AG09309 (cell line): ENCODE measurements around the gene AJUBA.
A peak's percentile ranks its signal among the peaks of the same experiment; 100 is the strongest.

Experiments
- DNase-seq: peaks from one replicate; pipeline ENCODE4 v3.0.0-alpha.2; 2010; ENCODE audit warnings: low read depth
- H3K4me3 ChIP-seq: 2 replicates; pipeline ENCODE4 v1.5.1; 2011; ENCODE audit warnings: mild to moderate bottlenecking, low read depth, low read length, moderate library complexity; ENCODE audit not compliant: control insufficient read depth
- CTCF ChIP-seq: IDR thresholded peaks from 2 replicates; pipeline ENCODE4 v1.5.1; 2011; ENCODE audit warnings: mild to moderate bottlenecking, low read depth, low read length, inconsistent platforms; ENCODE audit not compliant: insufficient read depth, control insufficient read depth; ENCODE audit errors: missing control alignments

The AJUBA gene

DNA sequence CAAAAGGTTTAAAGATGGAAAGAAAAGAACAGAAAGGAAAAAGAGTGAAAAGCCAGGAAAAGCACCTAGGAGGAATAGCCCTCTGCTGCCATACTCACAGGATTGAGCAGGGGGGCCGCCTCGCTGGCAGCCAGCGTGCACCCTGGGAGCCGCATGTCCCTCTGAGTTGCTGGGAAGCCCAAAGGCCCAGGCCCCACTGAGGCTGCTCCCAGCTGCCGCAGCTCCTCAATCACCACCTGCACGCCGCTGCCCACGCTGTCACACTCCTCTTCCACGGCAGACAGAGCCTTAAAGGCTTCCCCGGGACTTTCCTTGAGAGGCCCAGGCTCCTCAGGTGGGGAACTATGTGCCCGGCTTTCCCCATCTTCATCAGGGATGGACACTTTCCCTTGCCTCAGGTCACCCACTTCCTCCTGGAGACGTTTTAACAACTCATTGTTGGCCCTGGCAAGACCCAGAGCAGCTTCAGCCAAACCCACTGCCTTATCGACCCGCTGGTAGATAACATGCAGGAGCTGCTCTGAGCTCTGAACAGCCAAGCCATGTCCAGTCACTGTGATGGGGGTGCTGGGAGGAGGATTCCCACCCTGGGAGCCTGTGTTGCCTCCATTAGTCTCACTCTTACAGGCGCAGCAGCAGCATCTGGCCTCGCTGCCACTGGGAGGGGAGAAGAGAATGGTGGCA, 16.1 kb upstream of the AJUBA start:
- no peak for TF ChIP-seq CTCF
- DNase-seq: no peak
- H3K4me3 ChIP-seq: no peak overlapping the region

- no peak for DNase-seq
- H3K4me3 ChIP-seq: no peak overlapping the region
- TF ChIP-seq CTCF: no peak
Observed at GRCh38 chr14:22997676-22998323, 15.4 kb upstream of the AJUBA start.

- TF ChIP-seq CTCF: no peak
- no peak for DNase-seq
Observed at GRCh38 chr14:22996768-22997654, 14.7 kb upstream of the AJUBA start.

GRCh38 chr14:22995889-22996625, 13.7 kb upstream of the AJUBA start:
- no peak for TF ChIP-seq CTCF
- H3K4me3 ChIP-seq: no peak overlapping the region
- no peak for DNase-seq

More at GRCh38 chr14:22996768-22997654, 14.7 kb upstream of the AJUBA start:
- no peak overlapping the region for H3K4me3 ChIP-seq

GRCh38 chr14:22994762-22995275, 12.5 kb upstream of the AJUBA start:
- peak; percentile 60 for TF ChIP-seq CTCF
- no peak for DNase-seq

GRCh38 chr14:22993517-22993916, 11.2 kb upstream of the AJUBA start:
- TF ChIP-seq CTCF: no peak
- DNase-seq: no peak
- no peak overlapping the region for H3K4me3 ChIP-seq

More at GRCh38 chr14:22994762-22995275, 12.5 kb upstream of the AJUBA start:
- no peak overlapping the region for H3K4me3 ChIP-seq
